A549 (cell line): ENCODE measurements around the gene GNG8.

Experiments
- BHLHE40 ChIP-seq: IDR thresholded peaks from 2 replicates; pipeline ENCODE4 v1.6.1; 2012; ENCODE audit warnings: low read depth, low read length, inconsistent platforms
- CEBPB ChIP-seq, 2 experiments: fragments of >200 bp in 1 of 2; sonication (Bioruptor Twin) in 1 of 2; formaldehyde crosslinking in 1 of 2; IDR thresholded peaks; 2 replicates each; pipeline ENCODE4 v1.6.1; 2012 to 2016
- CHD4 ChIP-seq: fragments of 200-600 bp; sonication (generic); IDR thresholded peaks from 2 replicates; pipeline ENCODE4 v1.6.1; 2016; ENCODE audit warnings: antibody characterized with exemption, mild to moderate bottlenecking, borderline replicate concordance
- EP300 ChIP-seq, 2 experiments: fragments of >200 bp; sonication (Bioruptor Twin); formaldehyde crosslinking; IDR thresholded peaks; 2 replicates in 1 of 2; 3 replicates in 1 of 2; pipeline ENCODE4 v1.6.1; 2016 to 2017
- POLR2A ChIP-seq: IDR thresholded peaks from 2 replicates; pipeline ENCODE4 v1.6.1; 2012; ENCODE audit warnings: mild to moderate bottlenecking, low read length
- RARB ChIP-seq: fragments of 250-450 bp; sonication (Bioruptor Pico); IDR thresholded peaks from 2 replicates; pipeline ENCODE4 v1.8.0; 2021; ENCODE audit warnings: mild to moderate bottlenecking, moderate library complexity
- SREBF2 ChIP-seq: fragments of 450-650 bp; IDR thresholded peaks from 2 replicates; pipeline ENCODE4 v1.6.1; 2014; ENCODE audit warnings: mild to moderate bottlenecking, moderate library complexity
- TFCP2L1 ChIP-seq: fragments of 250-450 bp; sonication (Bioruptor Pico); IDR thresholded peaks from 2 replicates; pipeline ENCODE4 v1.5.0; 2021; ENCODE audit warnings: mild to moderate bottlenecking
- ZFP36 ChIP-seq: fragments of 450-650 bp; IDR thresholded peaks from 2 replicates; pipeline ENCODE4 v1.6.1; 2014; ENCODE audit warnings: borderline replicate concordance; ENCODE audit not compliant: partially characterized antibody
- TF ChIP-seq, protein P1 (sequence below): fragments of >200 bp; sonication (Bioruptor Twin); formaldehyde crosslinking; IDR thresholded peaks from 3 replicates; pipeline ENCODE4 v1.5.1; 2016
- TF ChIP-seq, protein P2 (sequence below): fragments of >200 bp; sonication (Bioruptor Twin); formaldehyde crosslinking; IDR thresholded peaks from 2 replicates; pipeline ENCODE4 v1.6.1; 2016
- TF ChIP-seq, protein P3 (sequence below): fragments of 450-650 bp; IDR thresholded peaks from 2 replicates; pipeline ENCODE4 v1.6.1; 2014; ENCODE audit warnings: antibody characterized with exemption

DNA sequence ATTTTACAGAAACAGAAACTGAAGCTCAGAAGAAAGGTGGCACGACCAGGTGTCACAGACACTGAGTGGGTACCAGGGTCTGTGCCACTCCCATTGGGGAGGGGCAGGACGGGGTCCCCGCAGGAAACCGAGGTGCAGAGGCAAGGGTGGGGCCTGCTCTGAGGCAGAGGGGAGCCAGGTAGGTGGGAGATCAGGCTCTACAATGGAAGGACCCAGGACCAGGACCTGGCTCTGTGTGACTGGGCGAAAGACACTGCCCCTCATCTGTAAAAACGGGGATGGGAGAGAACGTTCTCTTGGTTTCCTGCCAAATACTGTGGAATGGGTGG is 13.9 kb downstream of the GNG8 start:
- TF ChIP-seq, protein P1, sequence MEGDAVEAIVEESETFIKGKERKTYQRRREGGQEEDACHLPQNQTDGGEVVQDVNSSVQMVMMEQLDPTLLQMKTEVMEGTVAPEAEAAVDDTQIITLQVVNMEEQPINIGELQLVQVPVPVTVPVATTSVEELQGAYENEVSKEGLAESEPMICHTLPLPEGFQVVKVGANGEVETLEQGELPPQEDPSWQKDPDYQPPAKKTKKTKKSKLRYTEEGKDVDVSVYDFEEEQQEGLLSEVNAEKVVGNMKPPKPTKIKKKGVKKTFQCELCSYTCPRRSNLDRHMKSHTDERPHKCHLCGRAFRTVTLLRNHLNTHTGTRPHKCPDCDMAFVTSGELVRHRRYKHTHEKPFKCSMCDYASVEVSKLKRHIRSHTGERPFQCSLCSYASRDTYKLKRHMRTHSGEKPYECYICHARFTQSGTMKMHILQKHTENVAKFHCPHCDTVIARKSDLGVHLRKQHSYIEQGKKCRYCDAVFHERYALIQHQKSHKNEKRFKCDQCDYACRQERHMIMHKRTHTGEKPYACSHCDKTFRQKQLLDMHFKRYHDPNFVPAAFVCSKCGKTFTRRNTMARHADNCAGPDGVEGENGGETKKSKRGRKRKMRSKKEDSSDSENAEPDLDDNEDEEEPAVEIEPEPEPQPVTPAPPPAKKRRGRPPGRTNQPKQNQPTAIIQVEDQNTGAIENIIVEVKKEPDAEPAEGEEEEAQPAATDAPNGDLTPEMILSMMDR = no peak
- TF ChIP-seq, protein P2, sequence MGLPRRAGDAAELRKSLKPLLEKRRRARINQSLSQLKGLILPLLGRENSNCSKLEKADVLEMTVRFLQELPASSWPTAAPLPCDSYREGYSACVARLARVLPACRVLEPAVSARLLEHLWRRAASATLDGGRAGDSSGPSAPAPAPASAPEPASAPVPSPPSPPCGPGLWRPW = no peak
- TF ChIP-seq POLR2A (no peak), BHLHE40 (no peak), CHD4 (no peak), RARB (CRISPR knock-in tag) (no peak), TFCP2L1 (CRISPR knock-in tag) (no peak), SREBF2 (no peak), EP300 (IDR thresholded peaks at IDR 0.05) (no peak), CEBPB (IDR thresholded peaks at IDR 0.05) (no peak), ZFP36 (no peak)
- TF ChIP-seq, protein P3, sequence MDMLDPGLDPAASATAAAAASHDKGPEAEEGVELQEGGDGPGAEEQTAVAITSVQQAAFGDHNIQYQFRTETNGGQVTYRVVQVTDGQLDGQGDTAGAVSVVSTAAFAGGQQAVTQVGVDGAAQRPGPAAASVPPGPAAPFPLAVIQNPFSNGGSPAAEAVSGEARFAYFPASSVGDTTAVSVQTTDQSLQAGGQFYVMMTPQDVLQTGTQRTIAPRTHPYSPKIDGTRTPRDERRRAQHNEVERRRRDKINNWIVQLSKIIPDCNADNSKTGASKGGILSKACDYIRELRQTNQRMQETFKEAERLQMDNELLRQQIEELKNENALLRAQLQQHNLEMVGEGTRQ = no peak
